ENCODE results near the gene RYR2.

GRCh38 chr1:237032029-237032428 lies 10.0 kb upstream of the RYR2 start:
- no peak for TF ChIP-seq NFIC (IDR thresholded peaks at IDR 0.05)
- TF ChIP-seq POLR2B (IDR thresholded peaks at IDR 0.05; ENCODE audit: low read depth, partially characterized antibody), result no peak
- no peak for TF ChIP-seq HINFP (tag; conservative IDR thresholded peaks at IDR 0.05; ENCODE audit: low read depth)
- TF ChIP-seq ZNF184 (CRISPR knock-in tag; IDR thresholded peaks at IDR 0.05), result no peak
- TF ChIP-seq ZZZ3 (IDR thresholded peaks at IDR 0.05), result no peak
- no peak for TF ChIP-seq CTCF (IDR thresholded peaks at IDR 0.05 in 2 of 3, conservative IDR thresholded peaks at IDR 0.05 in 1 of 3; ENCODE audit: insufficient read depth in 2 of 3, low read depth in 1 of 3, low read length in 3 of 3)
- TF ChIP-seq TCF7L2 (IDR thresholded peaks at IDR 0.05; ENCODE audit: low read depth, low read length), result no peak
- TF ChIP-seq TFE3 (CRISPR knock-in tag; IDR thresholded peaks at IDR 0.05), result no peak
- TF ChIP-seq CHD4 (IDR thresholded peaks at IDR 0.05; ENCODE audit: insufficient read depth, insufficient replicate concordance, low read depth, low read length, poor library complexity, severe bottlenecking), result no peak
- TF ChIP-seq KAT7 (CRISPR knock-in tag; IDR thresholded peaks at IDR 0.05; ENCODE audit: borderline replicate concordance), result no peak
- TF ChIP-seq ARID3B (CRISPR knock-in tag; IDR thresholded peaks at IDR 0.05; ENCODE audit: borderline replicate concordance), result no peak
- no peak for TF ChIP-seq HDAC2 (IDR thresholded peaks at IDR 0.05)
- no peak for TF ChIP-seq ZNF324 (CRISPR knock-in tag; IDR thresholded peaks at IDR 0.05)
- TF ChIP-seq NFYB (IDR thresholded peaks at IDR 0.05; ENCODE audit: extremely low read depth, insufficient read length), result no peak
